22Rv1 (cell line): ENCODE measurements around the gene KCNQ2.
A peak's percentile ranks its signal among the peaks of the same experiment; 100 is the strongest.

Experiments used
- H3K27ac ChIP-seq: fragments of 450-650 bp; 2 replicates; pipeline ENCODE4 v1.5.1; 2017
- ZFX ChIP-seq: fragments of 450-650 bp; IDR thresholded peaks from 2 replicates; pipeline ENCODE4 v1.6.1; 2017; ENCODE audit warnings: antibody characterized with exemption, borderline replicate concordance
- TF ChIP-seq, protein P1 (sequence below): fragments of 450-650 bp; IDR thresholded peaks from 2 replicates; pipeline ENCODE4 v1.5.1; 2017; ENCODE audit warnings: mild to moderate bottlenecking

The KCNQ2 gene

DNA sequence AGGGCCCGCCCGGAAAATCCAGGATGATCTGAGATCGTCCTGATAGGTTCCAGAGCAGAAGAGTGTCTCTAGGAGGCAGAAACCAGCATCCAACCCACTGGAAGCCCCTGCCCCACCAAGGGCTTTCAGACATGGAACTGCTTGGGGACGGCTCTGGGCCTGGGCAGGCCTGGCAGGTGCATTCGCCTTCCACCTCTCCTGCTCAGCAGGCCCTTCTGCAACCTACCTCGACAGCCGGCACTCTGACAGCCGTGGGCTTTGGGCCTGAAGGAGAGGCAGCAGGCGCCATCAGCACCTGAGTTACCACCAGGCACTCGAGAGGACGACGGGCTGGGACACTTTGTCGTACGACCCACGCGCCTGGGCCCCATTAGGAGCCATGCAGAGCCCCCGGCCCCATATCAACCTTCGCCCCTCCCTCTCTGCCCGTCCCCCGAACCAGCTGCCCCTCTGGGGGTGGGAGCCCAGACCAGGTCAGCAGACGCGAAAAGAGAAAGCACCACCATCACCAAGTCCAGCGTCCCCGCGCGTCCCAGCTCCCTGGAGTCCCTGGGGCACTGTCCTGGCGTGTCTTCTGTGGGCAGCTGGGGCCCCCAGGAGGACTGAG is 44.6 kb downstream of the KCNQ2 start:
- no peak overlapping the region for H3K27ac ChIP-seq
- no peak for TF ChIP-seq ZFX
- TF ChIP-seq, protein P1, sequence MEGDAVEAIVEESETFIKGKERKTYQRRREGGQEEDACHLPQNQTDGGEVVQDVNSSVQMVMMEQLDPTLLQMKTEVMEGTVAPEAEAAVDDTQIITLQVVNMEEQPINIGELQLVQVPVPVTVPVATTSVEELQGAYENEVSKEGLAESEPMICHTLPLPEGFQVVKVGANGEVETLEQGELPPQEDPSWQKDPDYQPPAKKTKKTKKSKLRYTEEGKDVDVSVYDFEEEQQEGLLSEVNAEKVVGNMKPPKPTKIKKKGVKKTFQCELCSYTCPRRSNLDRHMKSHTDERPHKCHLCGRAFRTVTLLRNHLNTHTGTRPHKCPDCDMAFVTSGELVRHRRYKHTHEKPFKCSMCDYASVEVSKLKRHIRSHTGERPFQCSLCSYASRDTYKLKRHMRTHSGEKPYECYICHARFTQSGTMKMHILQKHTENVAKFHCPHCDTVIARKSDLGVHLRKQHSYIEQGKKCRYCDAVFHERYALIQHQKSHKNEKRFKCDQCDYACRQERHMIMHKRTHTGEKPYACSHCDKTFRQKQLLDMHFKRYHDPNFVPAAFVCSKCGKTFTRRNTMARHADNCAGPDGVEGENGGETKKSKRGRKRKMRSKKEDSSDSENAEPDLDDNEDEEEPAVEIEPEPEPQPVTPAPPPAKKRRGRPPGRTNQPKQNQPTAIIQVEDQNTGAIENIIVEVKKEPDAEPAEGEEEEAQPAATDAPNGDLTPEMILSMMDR: no peak

DNA sequence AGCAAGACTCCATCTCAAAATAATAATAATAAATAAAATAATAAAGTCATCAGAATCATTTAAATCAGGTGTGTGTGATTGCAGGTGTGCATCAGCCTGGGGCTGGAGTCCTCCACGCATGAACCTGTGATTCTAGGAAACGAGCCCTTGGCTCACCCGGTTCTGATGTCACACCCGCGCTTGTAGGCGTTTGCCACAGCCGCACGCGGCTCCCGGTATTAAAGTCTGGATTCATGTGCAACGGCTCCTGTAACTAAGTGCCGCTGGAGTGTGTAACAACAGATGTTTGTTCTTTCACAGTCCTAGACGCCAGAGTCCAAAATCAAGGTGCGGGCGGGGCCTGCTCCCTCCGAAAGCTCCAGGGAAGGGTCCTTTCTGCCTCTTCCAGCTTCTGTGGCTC is 45.2 kb downstream of the KCNQ2 start:
- TF ChIP-seq, protein P1: no peak
- TF ChIP-seq ZFX: no peak
- H3K27ac ChIP-seq: no peak overlapping the region

DNA sequence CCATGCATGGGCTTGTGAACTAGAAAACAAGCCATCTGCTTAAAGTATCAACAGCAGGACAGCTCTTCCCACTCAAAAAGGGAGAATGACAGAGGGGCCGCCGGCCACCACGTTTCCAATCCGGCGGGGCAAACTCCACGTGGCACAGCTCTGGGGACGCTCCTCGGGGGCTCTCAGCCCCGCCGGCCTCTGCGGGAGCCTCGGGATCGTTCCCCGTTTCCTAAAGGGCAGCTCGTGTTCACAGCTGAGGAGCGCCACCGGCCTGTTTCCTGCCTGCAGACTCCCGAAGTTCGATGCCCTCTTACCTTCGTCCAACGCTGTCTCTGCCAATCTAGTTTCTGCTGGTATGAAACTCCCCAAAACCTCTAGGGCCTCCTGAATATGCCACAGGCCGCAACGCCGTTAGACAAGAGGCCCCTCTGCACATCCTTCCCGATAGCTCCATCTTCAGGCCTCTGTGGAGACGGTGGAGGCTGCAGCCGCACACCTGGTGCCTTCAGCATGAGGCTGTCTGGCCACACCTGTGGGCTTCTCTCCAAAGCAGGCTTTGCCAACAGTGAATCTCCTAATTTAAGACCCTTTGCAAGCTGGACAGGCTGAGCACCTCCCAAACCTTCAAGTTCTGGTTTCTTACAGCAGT is 46.5 kb downstream of the KCNQ2 start:
- TF ChIP-seq, protein P1: 0 out of 2 replicates have a peak, but pooled peaks have one; percentile 13
- TF ChIP-seq ZFX: no peak
- no peak overlapping the region for H3K27ac ChIP-seq

DNA sequence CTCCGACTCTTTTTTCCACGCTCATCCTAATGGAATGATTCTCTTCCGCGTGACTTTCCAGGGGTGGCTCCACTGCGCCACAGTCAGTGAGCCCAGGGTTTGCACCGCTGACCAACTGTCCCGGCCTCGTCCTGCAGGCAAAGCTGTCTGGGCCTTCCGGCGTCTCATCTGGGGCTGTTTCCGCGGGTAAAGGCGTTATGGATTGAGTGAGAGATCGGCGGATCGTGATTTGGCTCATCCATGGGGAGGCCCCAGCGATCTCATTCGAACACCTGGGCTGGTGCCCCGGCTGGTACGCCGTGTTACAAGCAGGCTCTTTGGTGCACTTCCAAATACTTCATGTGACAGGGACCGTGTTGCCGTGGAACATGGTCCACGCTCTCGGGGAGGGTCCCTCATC is 47.8 kb downstream of the KCNQ2 start:
- no peak for TF ChIP-seq ZFX
- TF ChIP-seq, protein P1: no peak

DNA sequence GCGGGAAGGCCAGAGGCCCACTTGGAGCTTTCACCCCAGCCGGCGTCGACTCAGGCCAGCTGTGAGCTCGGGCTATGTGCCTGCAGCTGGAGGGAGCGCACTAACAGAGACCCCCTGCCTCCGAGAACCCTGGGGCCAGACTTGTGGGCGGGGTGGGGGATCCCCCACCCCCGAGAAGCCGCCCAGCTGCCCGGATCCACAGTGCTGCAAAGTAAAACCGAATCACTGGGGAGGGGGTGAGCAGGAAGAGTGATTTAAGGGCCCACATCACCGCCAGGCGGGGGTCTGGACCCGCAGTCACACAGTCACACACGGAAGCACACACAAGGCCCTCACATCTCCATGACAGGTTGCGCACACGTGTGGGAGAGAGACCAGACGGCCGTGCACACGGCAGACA is 48.7 kb downstream of the KCNQ2 start:
- no peak overlapping the region for H3K27ac ChIP-seq
- TF ChIP-seq ZFX: no peak
- TF ChIP-seq, protein P1: no peak

More for the DNA sequence above, 47.8 kb downstream of the KCNQ2 start:
- H3K27ac ChIP-seq: no peak overlapping the region

DNA sequence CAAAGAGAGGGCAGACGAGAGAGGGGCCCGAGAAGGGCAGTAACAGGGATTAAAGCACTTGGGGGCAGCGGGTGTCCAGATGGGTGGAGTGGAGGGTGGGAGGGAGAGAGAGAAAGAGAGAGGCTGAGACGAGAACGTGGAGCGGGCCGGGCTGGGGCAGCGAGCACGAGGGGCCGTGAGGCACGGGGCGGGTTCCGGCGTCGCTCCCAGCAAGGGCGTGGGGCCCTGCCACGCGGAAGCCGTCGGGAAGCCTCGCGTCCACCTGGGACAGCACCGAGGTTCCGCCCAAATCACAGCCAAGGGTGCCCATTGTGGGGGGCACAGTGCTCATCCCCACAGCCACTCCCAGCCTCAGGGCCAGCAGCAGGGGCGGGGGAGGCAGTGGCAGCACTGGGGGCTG is 49.8 kb downstream of the KCNQ2 start:
- no peak overlapping the region for H3K27ac ChIP-seq
- TF ChIP-seq, protein P1: no peak
- no peak for TF ChIP-seq ZFX

DNA sequence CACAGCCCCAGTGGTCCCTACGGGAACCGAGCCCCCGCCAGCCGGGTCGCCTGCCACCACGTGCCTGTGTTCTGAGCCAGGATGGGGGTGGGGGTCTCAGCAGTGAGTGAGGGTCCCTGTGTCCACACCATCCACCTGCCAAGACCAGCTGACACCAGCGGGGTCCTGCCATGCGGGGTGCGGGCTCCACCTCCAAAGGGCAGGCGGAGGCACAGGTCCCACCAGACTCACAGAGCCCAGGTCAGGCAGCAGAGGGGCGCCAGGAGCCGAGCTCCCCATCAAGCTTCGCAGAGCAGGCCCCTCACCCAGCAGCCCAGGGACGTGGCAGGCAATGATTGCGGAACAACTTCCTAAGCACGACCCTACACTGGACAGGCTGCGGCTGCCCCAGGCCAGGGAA is 50.5 kb downstream of the KCNQ2 start:
- no peak overlapping the region for H3K27ac ChIP-seq
- TF ChIP-seq ZFX: no peak
- TF ChIP-seq, protein P1: no peak
